CD14-positive monocyte (primary cell): ENCODE data around the gene RPL11. TPM values are rescaled to one million over a fixed set of nuclear protein-coding genes. Genes with fewer than 3 reads are reported as not detected.

Source experiments
- DNase-seq, 3 donors: peaks; one replicate each; pipeline ENCODE4 v3.0.0-alpha.2; 2011 to 2022
- H2AFZ ChIP-seq: 2 replicates; pipeline ENCODE4 v1.6.0; 2012; ENCODE audit warnings: mild to moderate bottlenecking, low read depth, low read length, inconsistent platforms; ENCODE audit not compliant: insufficient read depth, poor library complexity, severe bottlenecking
- H3K27ac ChIP-seq, 2 donors: 1 replicate in 1 of 2; 2 replicates in 1 of 2; pipeline ENCODE4 v1.5.1; 2012 to 2013; ENCODE audit warnings: low read length in 2 of 2, control low read depth in 1 of 2, inconsistent platforms in 1 of 2, low read depth in 1 of 2, mild to moderate bottlenecking in 1 of 2
- H3K27me3 ChIP-seq, 2 donors: one replicate each; pipeline versions ENCODE4 v1.6.0 to v1.6.1; 2011 to 2013; ENCODE audit warnings: low read length in 2 of 2; ENCODE audit not compliant: control insufficient read depth in 2 of 2, insufficient read depth in 2 of 2
- H3K36me3 ChIP-seq, 2 donors: replicated peaks in 1 of 2; 1 replicate in 1 of 2; 2 replicates in 1 of 2; pipeline versions ENCODE4 v1.5.1 to v1.6.1; 2012 to 2013; ENCODE audit warnings: low read length in 2 of 2, control low read depth in 1 of 2, inconsistent platforms in 1 of 2, mild to moderate bottlenecking in 1 of 2; ENCODE audit not compliant: insufficient read depth in 2 of 2, control insufficient read depth in 1 of 2
- H3K4me1 ChIP-seq, 2 donors: 1 replicate in 1 of 2; 2 replicates in 1 of 2; pipeline versions ENCODE4 v1.5.1 to v1.6.1; 2012 to 2013; ENCODE audit warnings: low read length in 2 of 2, control low read depth in 1 of 2, inconsistent platforms in 1 of 2, mild to moderate bottlenecking in 1 of 2, moderate library complexity in 1 of 2; ENCODE audit not compliant: insufficient read depth in 2 of 2, control insufficient read depth in 1 of 2
- H3K4me2 ChIP-seq: replicated peaks from 2 replicates; pipeline ENCODE3; 2012; ENCODE audit warnings: low read length, moderate library complexity, mild to moderate bottlenecking; ENCODE audit not compliant: poor library complexity, severe bottlenecking; ENCODE audit errors: extremely low read depth
- H3K4me3 ChIP-seq, 3 experiments: fragments of 200-600 bp in 1 of 3; sonication (generic) in 1 of 3; replicated peaks in 1 of 3; 1 replicate in 2 of 3; 2 replicates in 1 of 3; pipeline ENCODE4 v1.5.1; 2011 to 2013; ENCODE audit warnings: low read length in 3 of 3, mild to moderate bottlenecking in 3 of 3, control low read depth in 2 of 3, low read depth in 2 of 3, inconsistent platforms in 1 of 3, moderate library complexity in 1 of 3
- H3K79me2 ChIP-seq: 2 replicates; pipeline ENCODE4 v1.6.0; 2012; ENCODE audit warnings: mild to moderate bottlenecking, control low read depth, inconsistent platforms, low read length, moderate library complexity; ENCODE audit not compliant: insufficient read depth
- H3K9ac ChIP-seq: 2 replicates; pipeline ENCODE4 v1.6.0; 2017; ENCODE audit warnings: low read length, mild to moderate bottlenecking; ENCODE audit not compliant: insufficient read depth, poor library complexity, severe bottlenecking
- H3K9me3 ChIP-seq, 2 donors: replicated peaks in 1 of 2; 1 replicate in 1 of 2; 2 replicates in 1 of 2; pipeline versions ENCODE4 v1.5.1 to v1.6.1; 2012 to 2013; ENCODE audit warnings: low read length in 2 of 2, control low read depth in 1 of 2; ENCODE audit not compliant: control insufficient read depth in 1 of 2, insufficient read depth in 1 of 2
- H4K20me1 ChIP-seq: 2 replicates; pipeline ENCODE4 v1.6.0; 2012; ENCODE audit warnings: mild to moderate bottlenecking, low read length, control low read depth, moderate library complexity; ENCODE audit not compliant: insufficient read depth
- H3K27ac Mint-ChIP-seq, 7 donors: one replicate each; pipeline ENCODE4 v1.8.0; 2020; ENCODE audit warnings: mild to moderate bottlenecking in 7 of 7, mixed read lengths in 7 of 7, moderate library complexity in 6 of 7, inconsistent platforms in 2 of 7
- H3K27me3 Mint-ChIP-seq, 3 donors: one replicate each; pipeline ENCODE4 v1.8.0; 2021 to 2022; ENCODE audit warnings: low read depth in 3 of 3, mild to moderate bottlenecking in 3 of 3, mixed read lengths in 3 of 3, moderate library complexity in 3 of 3, inconsistent platforms in 1 of 3
- H3K36me3 Mint-ChIP-seq, 2 donors: one replicate each; pipeline ENCODE4 v1.8.0; 2020; ENCODE audit warnings: mixed read lengths in 2 of 2, inconsistent platforms in 1 of 2, mild to moderate bottlenecking in 1 of 2
- H3K4me1 Mint-ChIP-seq: one replicate; pipeline ENCODE4 v1.8.0; 2020; ENCODE audit warnings: mild to moderate bottlenecking, mixed read lengths
- H3K4me3 Mint-ChIP-seq, 2 donors: one replicate each; pipeline ENCODE4 v1.8.0; 2020; ENCODE audit warnings: mild to moderate bottlenecking in 2 of 2, mixed read lengths in 2 of 2, moderate library complexity in 1 of 2
- H3K9me3 Mint-ChIP-seq, 7 donors: one replicate each; pipeline ENCODE4 v1.8.0; 2020 to 2022; ENCODE audit warnings: mixed read lengths in 7 of 7, mild to moderate bottlenecking in 6 of 7, moderate library complexity in 6 of 7, inconsistent platforms in 2 of 7
- CTCF ChIP-seq: fragments of 200-600 bp; IDR thresholded peaks from one replicate; pipeline ENCODE4 v1.8.0; 2022; ENCODE audit warnings: antibody characterized with exemption, mild to moderate bottlenecking
- WGBS: methylation state at CpG from one replicate; pipeline ENCODE4 v1.1.5; 2013; ENCODE audit warnings: missing lambda C conversion rate; ENCODE audit not compliant: insufficient coverage; 5-methylcytosine and 5-hydroxymethylcytosine counted together
- intact Hi-C, 2 donors: fragments of 100-400 bp; cut with micrococcal nuclease; formaldehyde crosslinking; loops; one replicate each; pipeline versions ENCODE4 v1.15.0 to v1.15.1; 2023
- polyA plus RNA-seq, 3 donors: library from polyadenylated mRNA; depleted of rRNA in 1 of 3; unstranded in 2 of 3; stranded (reverse) in 1 of 3; fragments of 300-500 nt in 2 of 3; fragments of >200 nt in 1 of 3; fragmentation: Illumina TruSeq in 2 of 3; gene quantifications; 1 replicate in 2 of 3; 2 replicates in 1 of 3; pipeline ENCODE4 v1.2.3, GENCODE V29; 2012 to 2021

The RPL11 gene
- polyA plus RNA-seq, 3 donors = 542 to 923 (median 552) TPM

- H3K36me3 Mint-ChIP-seq = no peaks in the 10 kb centered on the region
- WGBS = no CpG with 5 or more reads among the region's 4 CpGs
- intact Hi-C loops = no loop called here
- Histone ChIP-seq H3K79me2 (no peaks in the 10 kb centered on the region), H3K4me2 (no peak overlapping the region), H2AFZ (no peak overlapping the region), H3K27me3 (no peaks in the 10 kb centered on the region), H3K9ac (no peak overlapping the region), H3K27ac (no peak overlapping the region), H3K9me3 (no peaks in the 10 kb centered on the region), H3K36me3 (no peaks in the 10 kb centered on the region), H4K20me1 (no peaks in the 10 kb centered on the region), H3K4me1 (no peaks in the 10 kb centered on the region), H3K4me3 (no peak overlapping the region)
- peaks cover 1 to 7% (median 5%) of the 10 kb centered on the region in 3 donors for H3K27me3 Mint-ChIP-seq
- H3K4me3 Mint-ChIP-seq = no peak overlapping the region
- H3K9me3 Mint-ChIP-seq = peaks cover 0 to 3% (median 1%) of the 10 kb centered on the region in 7 donors
- no peak overlapping the region for H3K27ac Mint-ChIP-seq
- DNase-seq = no peak
- H3K4me1 Mint-ChIP-seq = no peaks in the 10 kb centered on the region
- TF ChIP-seq CTCF = no peak
Measured at GRCh38 chr1:23667411-23667810, 24.2 kb upstream of the RPL11 start.

- WGBS = no CpG with 5 or more reads among the region's 2 CpGs
- Mint-ChIP-seq H3K4me3 (no peak overlapping the region), H3K27me3 (peaks cover 2 to 12% (median 3%) of the 10 kb centered on the region in 3 donors)
Measured at GRCh38 chr1:23670709-23671108, 20.9 kb upstream of the RPL11 start.

More at GRCh38 chr1:23670709-23671108, 20.9 kb upstream of the RPL11 start:
- Histone ChIP-seq H3K9me3 (no peaks in the 10 kb centered on the region), H3K4me1 (no peaks in the 10 kb centered on the region), H3K4me2 (no peak overlapping the region), H3K27ac (no peak overlapping the region), H4K20me1 (no peaks in the 10 kb centered on the region), H3K4me3 (no peak overlapping the region), H3K27me3 (no peaks in the 10 kb centered on the region), H2AFZ (no peak overlapping the region), H3K9ac (no peak overlapping the region), H3K79me2 (no peaks in the 10 kb centered on the region), H3K36me3 (no peaks in the 10 kb centered on the region)
- intact Hi-C loops = no loop called here
- no peak for TF ChIP-seq CTCF
- Mint-ChIP-seq H3K27ac (no peak overlapping the region), H3K4me1 (no peaks in the 10 kb centered on the region), H3K9me3 (peaks cover 2 to 6% (median 3%) of the 10 kb centered on the region in 7 donors), H3K36me3 (no peaks in the 10 kb centered on the region)
- no peak for DNase-seq
